ENCODE measurements around the gene CRYBG1. TPM values are rescaled to one million over a fixed set of nuclear protein-coding genes. Genes with fewer than 3 reads are reported as not detected.

Gene CRYBG1
- total RNA-seq, 1 experiment from 2014 or later, result 5.7 TPM

DNA sequence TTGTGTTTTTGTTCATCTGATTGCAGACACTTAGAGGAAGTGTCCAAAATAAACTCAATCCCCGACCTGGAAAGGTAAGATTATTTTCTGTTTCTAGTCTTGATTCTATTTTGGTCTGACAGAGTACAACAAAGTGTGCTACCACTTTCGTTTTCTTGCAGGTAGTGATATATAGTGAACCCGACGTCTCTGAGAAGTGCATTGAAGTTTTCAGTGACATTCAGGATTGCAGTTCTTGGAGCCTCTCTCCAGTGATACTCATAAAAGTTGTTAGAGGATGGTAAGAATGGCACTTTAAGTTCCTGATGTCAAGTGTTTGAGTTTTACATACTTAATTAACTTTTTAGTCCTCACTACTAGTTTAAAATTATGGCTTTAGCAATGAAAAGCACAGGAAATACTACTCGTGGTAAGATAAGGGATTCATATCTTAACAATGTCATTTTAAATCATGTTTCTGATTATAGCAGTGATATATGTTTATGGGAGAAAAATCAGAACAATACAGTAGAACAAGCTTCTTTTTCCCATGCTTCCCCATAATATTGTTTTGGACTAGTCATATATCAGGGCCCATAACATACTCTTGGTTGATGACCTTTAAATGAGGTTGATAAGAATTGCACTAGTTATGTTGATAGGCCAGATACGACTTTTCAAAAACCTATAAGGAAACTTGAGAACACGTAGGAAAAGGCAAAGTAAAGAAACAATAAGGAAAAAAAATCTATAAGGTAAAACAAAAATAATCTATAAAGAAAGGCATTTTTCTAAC, 164.8 kb downstream of the CRYBG1 start:
- Histone ChIP-seq H2BK20ac (ENCODE audit: low read depth, low read length, poor library complexity, severe bottlenecking) (no peak overlapping the region), H3K79me2 (ENCODE audit: insufficient read depth, low read length) (no peaks in the 10 kb centered on the region), H4K8ac (replicated peaks; ENCODE audit: insufficient read length, low read depth, low read length) (no peak overlapping the region), H4K20me1 (ENCODE audit: control insufficient read depth, insufficient read depth, insufficient read length) (no peaks in the 10 kb centered on the region), H3K14ac (ENCODE audit: insufficient read depth, low read length) (no peak overlapping the region), H3K4me2 (ENCODE audit: insufficient read depth, insufficient read length, low read length) (no peak overlapping the region), H3K9me3 (ENCODE audit: control insufficient read depth, low read depth, low read length) (no peaks in the 10 kb centered on the region), H3K4ac (ENCODE audit: low read depth, low read length) (no peak overlapping the region), H2AK5ac (ENCODE audit: insufficient read length, low read length) (no peak overlapping the region), H2BK120ac (ENCODE audit: low read depth, low read length, poor library complexity, severe bottlenecking) (no peak overlapping the region), H2BK15ac (ENCODE audit: low read depth, low read length) (no peak overlapping the region), H3K23ac (ENCODE audit: insufficient read length, low read depth, low read length) (no peak overlapping the region), H4K5ac (ENCODE audit: insufficient read length, low read depth, low read length) (no peak overlapping the region), H3K79me1 (ENCODE audit: insufficient read depth, low read depth, low read length, poor library complexity, severe bottlenecking) (no peaks in the 10 kb centered on the region), H2AFZ (ENCODE audit: low read length) (no peak overlapping the region), H3K4me1 (ENCODE audit: insufficient read depth, low read length) (no peaks in the 10 kb centered on the region; the same call in none of the 2 replicates), H3K27ac (ENCODE audit: insufficient read length, low read depth, low read length) (no peak overlapping the region), H4K91ac (ENCODE audit: insufficient read length, low read depth, low read length) (no peak overlapping the region), H3K27me3 (ENCODE audit: insufficient read depth, low read length) (no peaks in the 10 kb centered on the region), H2BK12ac (ENCODE audit: insufficient read length, low read depth, low read length) (no peak overlapping the region), H3T11ph (ENCODE audit: low read length) (no peak overlapping the region), H2BK5ac (ENCODE audit: insufficient read length, low read length) (no peak overlapping the region), H3K23me2 (ENCODE audit: insufficient read length, low read depth, low read length, poor library complexity, severe bottlenecking) (no peaks in the 10 kb centered on the region), H3K56ac (ENCODE audit: insufficient read length, low read depth, low read length) (no peak overlapping the region), H3K9ac (ENCODE audit: extremely low read depth, insufficient read length, low read length) (no peak overlapping the region), H3K18ac (ENCODE audit: insufficient read length, low read depth, low read length) (no peak overlapping the region)
- Mint-ChIP-seq H3K4me3 (no peak overlapping the region), H3K27me3 (ENCODE audit: low read depth) (no peaks in the 10 kb centered on the region), H3K4me1 (peaks cover 6 to 7% of the 10 kb centered on the region in 2 experiments; a peak in 3 of 4 replicates), H3K27ac (no peak overlapping the region), H3K9me3 (no peaks in the 10 kb centered on the region), H3K36me3 (ENCODE audit: insufficient read depth in 1 of 3, low read depth in 3 of 3) (no peaks in the 10 kb centered on the region)
- no CpG with 5 or more reads among the region's 7 CpGs for WGBS (ENCODE audit: extremely low coverage, insufficient read length, low lambda C conversion rate)
- TF ChIP-seq, protein P1, sequence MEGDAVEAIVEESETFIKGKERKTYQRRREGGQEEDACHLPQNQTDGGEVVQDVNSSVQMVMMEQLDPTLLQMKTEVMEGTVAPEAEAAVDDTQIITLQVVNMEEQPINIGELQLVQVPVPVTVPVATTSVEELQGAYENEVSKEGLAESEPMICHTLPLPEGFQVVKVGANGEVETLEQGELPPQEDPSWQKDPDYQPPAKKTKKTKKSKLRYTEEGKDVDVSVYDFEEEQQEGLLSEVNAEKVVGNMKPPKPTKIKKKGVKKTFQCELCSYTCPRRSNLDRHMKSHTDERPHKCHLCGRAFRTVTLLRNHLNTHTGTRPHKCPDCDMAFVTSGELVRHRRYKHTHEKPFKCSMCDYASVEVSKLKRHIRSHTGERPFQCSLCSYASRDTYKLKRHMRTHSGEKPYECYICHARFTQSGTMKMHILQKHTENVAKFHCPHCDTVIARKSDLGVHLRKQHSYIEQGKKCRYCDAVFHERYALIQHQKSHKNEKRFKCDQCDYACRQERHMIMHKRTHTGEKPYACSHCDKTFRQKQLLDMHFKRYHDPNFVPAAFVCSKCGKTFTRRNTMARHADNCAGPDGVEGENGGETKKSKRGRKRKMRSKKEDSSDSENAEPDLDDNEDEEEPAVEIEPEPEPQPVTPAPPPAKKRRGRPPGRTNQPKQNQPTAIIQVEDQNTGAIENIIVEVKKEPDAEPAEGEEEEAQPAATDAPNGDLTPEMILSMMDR (conservative IDR thresholded peaks at IDR 0.05), result no peak
- DNase-seq, result no peak
